ENCODE measurements around the gene ZNF777. TPM values are rescaled to one million over a fixed set of nuclear protein-coding genes. Genes with fewer than 3 reads are reported as not detected.

Gene ZNF777
- total RNA-seq, 1 experiment from 2014 or later = 15.6 TPM

GRCh38 chr7:149500201-149500600 lies 39.3 kb upstream of the ZNF777 start:
- Histone ChIP-seq H3K14ac (ENCODE audit: insufficient read depth, low read length) (no peak overlapping the region), H3K9me3 (ENCODE audit: control insufficient read depth, low read depth, low read length) (no peaks in the 10 kb centered on the region), H2AFZ (ENCODE audit: low read length) (no peak overlapping the region), H3K23me2 (ENCODE audit: insufficient read length, low read depth, low read length, poor library complexity, severe bottlenecking) (peaks cover 7% of the 10 kb centered on the region), H4K20me1 (ENCODE audit: control insufficient read depth, insufficient read depth, insufficient read length) (no peaks in the 10 kb centered on the region), H4K8ac (replicated peaks; ENCODE audit: insufficient read length, low read depth, low read length) (no peak overlapping the region), H4K5ac (ENCODE audit: insufficient read length, low read depth, low read length) (no peak overlapping the region), H3K27ac (ENCODE audit: insufficient read length, low read depth, low read length) (no peak overlapping the region), H3K4me2 (ENCODE audit: insufficient read depth, insufficient read length, low read length) (no peak overlapping the region), H3K4ac (ENCODE audit: low read depth, low read length) (no peak overlapping the region), H2BK120ac (ENCODE audit: low read depth, low read length, poor library complexity, severe bottlenecking) (no peak overlapping the region), H4K91ac (ENCODE audit: insufficient read length, low read depth, low read length) (no peak overlapping the region), H2BK20ac (ENCODE audit: low read depth, low read length, poor library complexity, severe bottlenecking) (no peak overlapping the region), H2BK15ac (ENCODE audit: low read depth, low read length) (no peak overlapping the region), H3K79me2 (ENCODE audit: insufficient read depth, low read length) (peaks cover 4% of the 10 kb centered on the region; the same call in 1 of the 2 replicates), H3T11ph (ENCODE audit: low read length) (no peak overlapping the region), H3K18ac (ENCODE audit: insufficient read length, low read depth, low read length) (no peak overlapping the region), H3K23ac (ENCODE audit: insufficient read length, low read depth, low read length) (no peak overlapping the region), H3K27me3 (ENCODE audit: insufficient read depth, low read length) (peaks cover 4% of the 10 kb centered on the region; the same call in 1 of the 2 replicates), H3K4me1 (ENCODE audit: insufficient read depth, low read length) (no peaks in the 10 kb centered on the region; the same call in 1 of the 2 replicates), H2AK5ac (ENCODE audit: insufficient read length, low read length) (no peak overlapping the region), H3K9ac (ENCODE audit: extremely low read depth, insufficient read length, low read length) (no peak overlapping the region), H3K79me1 (ENCODE audit: insufficient read depth, low read depth, low read length, poor library complexity, severe bottlenecking) (no peaks in the 10 kb centered on the region), H2BK5ac (ENCODE audit: insufficient read length, low read length) (no peak overlapping the region), H2BK12ac (ENCODE audit: insufficient read length, low read depth, low read length) (no peak overlapping the region), H3K56ac (ENCODE audit: insufficient read length, low read depth, low read length) (no peak overlapping the region)
- H3K27me3 Mint-ChIP-seq (ENCODE audit: low read depth) = peaks cover 50% of the 10 kb centered on the region
- peaks cover 10 to 12% of the 10 kb centered on the region in 2 experiments for H3K4me1 Mint-ChIP-seq
- no peak overlapping the region for H3K4me3 Mint-ChIP-seq
- peaks cover 0 to 2% (median 0%) of the 10 kb centered on the region in 3 experiments; a peak in 3 of 7 replicates for H3K36me3 Mint-ChIP-seq (ENCODE audit: insufficient read depth in 1 of 3, low read depth in 3 of 3)
- H3K9me3 Mint-ChIP-seq = peaks cover 3 to 5% of the 10 kb centered on the region in 2 experiments; a peak in 4 of 5 replicates
- no peak for DNase-seq
- TF ChIP-seq CTCF (conservative IDR thresholded peaks at IDR 0.05) = no peak
- no peak overlapping the region for H3K27ac Mint-ChIP-seq

Data from H9 (cell line).